Tibial nerve (tissue), 4 donors: Measurements from ENCODE around the gene NEDD4L. TPM values are rescaled to one million over a fixed set of nuclear protein-coding genes. Genes with fewer than 3 reads are reported as not detected.
"Not testable (repeated sequence)": the region's sequence is repeated elsewhere in the genome, so short reads cannot be mapped to it uniquely, and the experiment has no call there.

ENCODE experiments used
- DNase-seq, 2 donors: peaks; one replicate each; pipeline ENCODE4 v3.0.0-alpha.2; 2019; ENCODE audit warnings: low spot score in 2 of 2
- H3K27ac ChIP-seq, 4 donors: fragments of 200-600 bp; sonication (generic) in 3 of 4; one replicate each; pipeline ENCODE4 v1.5.1; 2017 to 2019; ENCODE audit warnings: mild to moderate bottlenecking in 1 of 4
- H3K27me3 ChIP-seq, 2 donors: fragments of 200-600 bp; sonication (generic) in 1 of 2; one replicate each; pipeline versions ENCODE4 v1.5.1 to v1.6.0; 2017 to 2019
- H3K36me3 ChIP-seq, 3 donors: fragments of 200-600 bp; sonication (generic); one replicate each; pipeline ENCODE4 v1.5.1; 2018 to 2019
- H3K4me1 ChIP-seq, 4 donors: fragments of 200-600 bp; sonication (generic) in 3 of 4; one replicate each; pipeline ENCODE4 v1.5.1; 2017 to 2019
- H3K4me3 ChIP-seq, 4 donors: fragments of 200-600 bp; sonication (generic) in 3 of 4; one replicate each; pipeline ENCODE4 v1.5.1; 2017 to 2019; ENCODE audit warnings: mild to moderate bottlenecking in 1 of 4, moderate library complexity in 1 of 4
- H3K9me3 ChIP-seq, 4 donors: fragments of 200-600 bp; sonication (generic) in 3 of 4; one replicate each; pipeline ENCODE4 v1.5.1; 2017 to 2019
- CTCF ChIP-seq, 5 experiments: fragments of 200-600 bp in 3 of 5; fragments of 450-650 bp in 2 of 5; sonication (generic) in 3 of 5; IDR thresholded peaks; one replicate each; pipeline ENCODE4 v1.5.1; 2016 to 2019; ENCODE audit warnings: antibody characterized with exemption in 5 of 5, mild to moderate bottlenecking in 3 of 5, moderate library complexity in 2 of 5
- EP300 ChIP-seq, 2 donors: sonication (generic); formaldehyde crosslinking; IDR thresholded peaks; one replicate each; pipeline ENCODE4 v1.6.1; 2017; ENCODE audit warnings: antibody characterized with exemption in 2 of 2, mild to moderate bottlenecking in 1 of 2
- POLR2A ChIP-seq, 2 donors: fragments of 450-650 bp; IDR thresholded peaks; one replicate each; pipeline ENCODE4 v1.6.1; 2017; ENCODE audit warnings: antibody characterized with exemption in 2 of 2, mild to moderate bottlenecking in 2 of 2, moderate library complexity in 2 of 2
- WGBS, 2 donors: methylation state at CpG; one replicate each; pipeline ENCODE4 v1.1.5; 2018; 5-methylcytosine and 5-hydroxymethylcytosine counted together
- total RNA-seq, 4 donors: library from RNA; depleted of rRNA; stranded (reverse); fragments of >200 nt; gene quantifications; one replicate each; pipeline ENCODE4 v1.1.0, GENCODE V29; 2016

The NEDD4L gene
- total RNA-seq, 4 donors from 2014 or later: 15.3 to 59.9 (median 26.8) TPM

GRCh38 chr18:58168993-58169392 is 125.0 kb downstream of the NEDD4L start:
- no peak for DNase-seq
- 60 to 70% methylated on average over 10 of the region's 10 CpGs for WGBS, 2 donors
- TF ChIP-seq EP300 (IDR thresholded peaks at IDR 0.05) (no peak), POLR2A (IDR thresholded peaks at IDR 0.05) (no peak), CTCF (IDR thresholded peaks at IDR 0.05) (no peak)
- Histone ChIP-seq H3K27ac (no peak overlapping the region), H3K27me3 (no peaks in the 10 kb centered on the region), H3K36me3 (peaks cover 0 to 4% (median 0%) of the 10 kb centered on the region in 3 donors), H3K9me3 (no peaks in the 10 kb centered on the region), H3K4me3 (no peak overlapping the region), H3K4me1 (no peaks in the 10 kb centered on the region)

- DNase-seq: no peak
- 89 to 90% methylated on average over 6 of the region's 6 CpGs for WGBS, 2 donors
- H3K4me3 ChIP-seq: no peak overlapping the region
- TF ChIP-seq EP300 (IDR thresholded peaks at IDR 0.05) (no peak), POLR2A (IDR thresholded peaks at IDR 0.05) (no peak), CTCF (IDR thresholded peaks at IDR 0.05) (no peak)
- H3K4me1 ChIP-seq: no peaks in the 10 kb centered on the region
- no peak overlapping the region for H3K27ac ChIP-seq
- H3K9me3 ChIP-seq: no peaks in the 10 kb centered on the region
- H3K36me3 ChIP-seq: peaks cover 0 to 4% (median 0%) of the 10 kb centered on the region in 3 donors
- H3K27me3 ChIP-seq: no peaks in the 10 kb centered on the region
These were observed 125.4 kb downstream of the NEDD4L start for GRCh38 chr18:58169472-58169871.

- H3K4me3 ChIP-seq, H3K4me1 ChIP-seq, H3K36me3 ChIP-seq, H3K27ac ChIP-seq, H3K27me3 ChIP-seq, H3K9me3 ChIP-seq, DNase-seq: not testable (repeated sequence)
- 92 to 96% methylated on average over 3 to 4 of the region's 5 CpGs for WGBS, 2 donors
These were observed 126.0 kb downstream of the NEDD4L start for GRCh38 chr18:58170036-58170435.

GRCh38 chr18:58172031-58172430 is 128.0 kb downstream of the NEDD4L start:
- no peak overlapping the region for H3K27ac ChIP-seq

GRCh38 chr18:58174285-58174684 is 130.3 kb downstream of the NEDD4L start:
- H3K36me3 ChIP-seq: peaks cover 0 to 4% (median 0%) of the 10 kb centered on the region in 3 donors
- H3K27ac ChIP-seq: no peak overlapping the region
- no peak overlapping the region for H3K4me3 ChIP-seq
- H3K4me1 ChIP-seq: peaks cover 0 to 34% (median 8%) of the 10 kb centered on the region in 4 donors
- H3K9me3 ChIP-seq: no peaks in the 10 kb centered on the region
- DNase-seq: no peak
- no peaks in the 10 kb centered on the region for H3K27me3 ChIP-seq
- no peak for TF ChIP-seq POLR2A (IDR thresholded peaks at IDR 0.05)
- no peak for TF ChIP-seq CTCF (IDR thresholded peaks at IDR 0.05)
- TF ChIP-seq EP300 (IDR thresholded peaks at IDR 0.05): no peak
- 90 to 91% methylated on average over 12 of the region's 12 CpGs for WGBS, 2 donors

More at GRCh38 chr18:58172031-58172430, 128.0 kb downstream of the NEDD4L start:
- H3K9me3 ChIP-seq: no peaks in the 10 kb centered on the region
- peaks cover 0 to 4% (median 0%) of the 10 kb centered on the region in 3 donors for H3K36me3 ChIP-seq
- TF ChIP-seq POLR2A (IDR thresholded peaks at IDR 0.05) (no peak), EP300 (IDR thresholded peaks at IDR 0.05) (no peak), CTCF (IDR thresholded peaks at IDR 0.05) (no peak)
- no peak for DNase-seq
- no peak overlapping the region for H3K4me3 ChIP-seq
- 94 to 98% methylated on average over 6 of the region's 6 CpGs for WGBS, 2 donors
- H3K4me1 ChIP-seq: peaks cover 0 to 12% (median 2%) of the 10 kb centered on the region in 4 donors
- H3K27me3 ChIP-seq: no peaks in the 10 kb centered on the region
